Parathyroid adenoma (tissue), 2 donors: ENCODE results near the gene LITAFD.
A peak's percentile ranks its signal among the peaks of the same experiment; 100 is the strongest.

Source experiments
- H2AFZ ChIP-seq: fragments of 300-600 bp; sonication (generic); one replicate; pipeline ENCODE4 v1.7.0; 2017; ENCODE audit warnings: antibody characterized with exemption, mild to moderate bottlenecking
- H3K27ac ChIP-seq: fragments of 300-600 bp; sonication (generic); one replicate; pipeline ENCODE4 v1.7.0; 2017
- H3K27me3 ChIP-seq: fragments of 300-600 bp; sonication (generic); one replicate; pipeline ENCODE4 v1.7.0; 2017; ENCODE audit warnings: low read length; ENCODE audit not compliant: control insufficient read depth, insufficient read depth
- H3K36me3 ChIP-seq: fragments of 300-600 bp; sonication (generic); one replicate; pipeline ENCODE4 v1.7.0; 2017; ENCODE audit warnings: low read length; ENCODE audit not compliant: control insufficient read depth, insufficient read depth
- H3K4me1 ChIP-seq: fragments of 300-600 bp; sonication (generic); one replicate; pipeline ENCODE4 v1.7.0; 2017; ENCODE audit warnings: control low read depth
- H3K4me2 ChIP-seq: fragments of 300-600 bp; sonication (generic); one replicate; pipeline ENCODE4 v1.7.0; 2017; ENCODE audit warnings: low read length
- H3K4me3 ChIP-seq: fragments of 300-600 bp; sonication (generic); one replicate; pipeline ENCODE4 v1.7.0; 2017; ENCODE audit warnings: low read depth, low read length
- H3K79me2 ChIP-seq: fragments of 300-600 bp; sonication (generic); one replicate; pipeline ENCODE4 v1.7.0; 2017; ENCODE audit warnings: control low read depth
- H3K9ac ChIP-seq: fragments of 300-600 bp; sonication (generic); one replicate; pipeline ENCODE4 v1.7.0; 2017; ENCODE audit warnings: mild to moderate bottlenecking
- H3K9me3 ChIP-seq: fragments of 300-600 bp; sonication (generic); one replicate; pipeline ENCODE4 v1.7.0; 2017; ENCODE audit warnings: low read length; ENCODE audit not compliant: control insufficient read depth
- TF ChIP-seq, protein P1 (sequence below): fragments of 300-600 bp; sonication (generic); IDR thresholded peaks from one replicate; pipeline ENCODE4 v1.7.0; 2017; ENCODE audit warnings: antibody characterized with exemption, mild to moderate bottlenecking
- donor health status: primary hyperparathyroidism.

The LITAFD gene

DNA sequence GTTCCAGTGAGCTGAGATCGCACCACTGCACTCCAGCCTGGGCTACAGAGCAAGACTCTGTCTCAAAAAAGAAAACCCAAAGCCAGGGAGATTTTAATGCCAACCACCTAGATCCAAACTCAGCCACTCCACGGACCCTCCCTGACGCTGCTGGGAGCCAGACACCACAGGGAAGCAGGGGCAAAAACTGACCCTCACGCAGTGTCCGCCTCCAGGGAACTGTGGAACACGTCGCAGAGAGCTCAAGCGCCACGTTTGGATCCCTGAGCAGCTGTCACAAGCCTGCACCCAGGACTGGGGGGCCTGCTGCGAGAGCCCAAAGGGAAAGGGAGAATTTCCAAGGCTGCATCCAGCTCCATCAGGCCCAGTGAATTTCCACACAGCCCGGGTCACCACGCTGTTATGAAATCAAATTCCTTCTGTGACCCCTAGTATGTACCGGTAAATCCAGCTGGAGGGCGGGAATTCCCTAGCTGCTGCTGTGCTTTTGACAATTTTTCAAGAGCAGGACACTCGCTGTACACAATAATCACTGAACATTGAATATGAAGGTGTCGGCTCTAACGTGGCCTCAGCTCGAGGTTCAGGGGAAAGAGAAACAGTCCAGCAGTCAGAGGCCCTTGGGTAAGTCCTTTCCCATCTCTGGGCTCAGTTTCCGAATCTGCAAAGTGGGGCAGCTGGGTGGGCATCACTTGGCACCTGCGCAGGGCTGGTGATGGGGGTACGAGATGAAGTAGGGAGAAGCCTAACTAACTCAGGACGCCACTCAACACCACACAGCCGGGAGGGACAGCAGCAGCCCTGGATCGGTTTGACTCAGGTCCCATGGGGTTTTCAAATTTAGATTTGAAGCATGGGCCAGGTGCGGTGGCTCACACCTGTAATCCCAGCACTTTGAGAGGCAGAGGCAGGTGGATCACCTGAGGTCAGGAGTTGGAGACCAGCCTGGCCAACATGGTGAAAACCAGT is 22.0 kb upstream of the LITAFD start:
- no peaks in the 10 kb centered on the region for H3K27me3 ChIP-seq
- TF ChIP-seq, protein P1, sequence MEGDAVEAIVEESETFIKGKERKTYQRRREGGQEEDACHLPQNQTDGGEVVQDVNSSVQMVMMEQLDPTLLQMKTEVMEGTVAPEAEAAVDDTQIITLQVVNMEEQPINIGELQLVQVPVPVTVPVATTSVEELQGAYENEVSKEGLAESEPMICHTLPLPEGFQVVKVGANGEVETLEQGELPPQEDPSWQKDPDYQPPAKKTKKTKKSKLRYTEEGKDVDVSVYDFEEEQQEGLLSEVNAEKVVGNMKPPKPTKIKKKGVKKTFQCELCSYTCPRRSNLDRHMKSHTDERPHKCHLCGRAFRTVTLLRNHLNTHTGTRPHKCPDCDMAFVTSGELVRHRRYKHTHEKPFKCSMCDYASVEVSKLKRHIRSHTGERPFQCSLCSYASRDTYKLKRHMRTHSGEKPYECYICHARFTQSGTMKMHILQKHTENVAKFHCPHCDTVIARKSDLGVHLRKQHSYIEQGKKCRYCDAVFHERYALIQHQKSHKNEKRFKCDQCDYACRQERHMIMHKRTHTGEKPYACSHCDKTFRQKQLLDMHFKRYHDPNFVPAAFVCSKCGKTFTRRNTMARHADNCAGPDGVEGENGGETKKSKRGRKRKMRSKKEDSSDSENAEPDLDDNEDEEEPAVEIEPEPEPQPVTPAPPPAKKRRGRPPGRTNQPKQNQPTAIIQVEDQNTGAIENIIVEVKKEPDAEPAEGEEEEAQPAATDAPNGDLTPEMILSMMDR: no peak
- H3K4me3 ChIP-seq: no peak overlapping the region
- no peak overlapping the region for H2AFZ ChIP-seq
- H3K27ac ChIP-seq: no peak overlapping the region
- H3K9ac ChIP-seq: no peak overlapping the region
- H3K4me1 ChIP-seq: peaks cover 7% of the 10 kb centered on the region
- H3K79me2 ChIP-seq: peaks cover 4% of the 10 kb centered on the region
- H3K36me3 ChIP-seq: no peaks in the 10 kb centered on the region
- H3K9me3 ChIP-seq: no peaks in the 10 kb centered on the region
- no peak overlapping the region for H3K4me2 ChIP-seq

DNA sequence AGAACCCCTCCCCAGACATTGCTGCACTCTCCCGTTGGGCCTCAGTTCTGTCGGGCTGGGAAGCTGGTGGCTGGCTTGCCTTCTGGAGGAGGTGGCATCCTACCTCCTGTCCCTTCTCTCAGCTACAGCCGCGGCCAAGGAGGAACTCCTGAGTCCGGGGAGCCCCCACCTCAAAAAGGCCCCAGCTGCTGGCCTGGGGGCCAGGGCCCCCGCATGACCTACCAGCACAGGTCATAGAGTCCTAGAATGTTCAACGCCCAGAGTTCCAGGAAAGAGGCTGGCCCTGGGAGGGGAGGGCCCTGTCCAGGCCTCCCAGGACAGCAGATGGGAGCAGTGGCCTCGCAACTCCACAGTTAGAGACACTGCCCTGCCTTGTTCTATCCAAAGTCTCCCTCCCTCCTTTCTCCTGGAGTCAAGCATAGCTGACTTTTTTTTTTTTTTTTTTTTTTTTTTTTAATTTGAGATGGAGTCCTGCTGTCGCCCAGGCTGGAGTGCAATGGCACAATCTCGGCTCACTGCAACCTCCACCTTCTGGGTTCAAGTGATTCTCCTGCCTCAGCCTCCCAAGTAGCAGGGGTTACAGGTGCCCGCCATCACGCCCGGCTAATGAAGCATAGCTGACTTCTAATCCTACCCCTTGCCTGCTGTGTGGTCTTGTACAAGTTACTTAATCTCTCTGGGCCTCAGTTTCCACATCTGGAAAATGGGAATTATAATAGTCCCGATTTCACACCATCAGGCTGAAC is 20.4 kb upstream of the LITAFD start:
- no peaks in the 10 kb centered on the region for H3K9me3 ChIP-seq
- H3K27me3 ChIP-seq: no peaks in the 10 kb centered on the region
- peaks cover 7% of the 10 kb centered on the region for H3K4me1 ChIP-seq
- H3K27ac ChIP-seq: peak overlapping the region; percentile 50
- H3K4me3 ChIP-seq: no peak overlapping the region
- H3K9ac ChIP-seq: no peak overlapping the region
- H3K36me3 ChIP-seq: no peaks in the 10 kb centered on the region
- H3K4me2 ChIP-seq: no peak overlapping the region
- H3K79me2 ChIP-seq: peaks cover 4% of the 10 kb centered on the region
- no peak overlapping the region for H2AFZ ChIP-seq
- TF ChIP-seq, protein P1: no peak

DNA sequence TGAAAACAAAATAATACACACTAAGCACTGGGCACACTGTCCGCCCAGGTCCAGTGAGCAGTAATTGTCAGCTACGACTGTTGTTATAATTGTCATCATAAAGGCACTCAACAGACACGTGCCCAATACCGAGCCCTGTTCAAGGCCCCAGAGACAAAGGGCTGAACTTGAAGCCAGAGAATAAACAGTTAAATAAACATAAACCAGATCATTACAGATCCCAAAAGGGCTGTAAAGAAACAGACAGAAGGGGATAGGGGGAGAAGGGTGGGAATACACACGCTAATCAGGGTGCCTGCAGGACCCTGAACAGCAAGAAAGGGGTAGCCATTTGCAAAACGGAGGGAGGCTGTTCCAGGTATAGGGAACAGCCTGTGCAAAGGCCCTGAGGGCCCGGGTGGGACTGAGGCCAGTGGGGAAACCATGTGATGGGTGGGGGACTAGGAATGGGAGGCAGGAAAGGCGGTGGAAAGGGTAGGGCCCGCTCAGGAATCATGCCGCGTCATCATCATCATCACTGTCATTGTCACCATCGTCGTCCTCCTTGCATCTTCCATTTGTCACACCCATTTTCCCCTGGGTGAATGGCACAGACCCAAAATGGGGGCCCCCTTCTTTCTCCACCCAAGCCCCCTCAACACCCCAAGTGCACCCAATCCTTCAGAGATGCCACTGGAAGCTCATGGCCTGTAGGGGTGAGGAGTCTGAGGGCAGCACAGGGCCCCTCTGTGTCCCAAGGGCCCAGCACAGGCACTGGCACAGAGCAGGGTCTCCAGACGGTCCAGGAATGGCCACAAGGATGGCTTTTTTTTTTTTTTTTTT is 19.6 kb upstream of the LITAFD start:
- peak overlapping the region; percentile 50 for H3K27ac ChIP-seq
- H3K36me3 ChIP-seq: no peaks in the 10 kb centered on the region
- H3K4me1 ChIP-seq: peaks cover 7% of the 10 kb centered on the region
- no peak overlapping the region for H3K9ac ChIP-seq
- H3K4me3 ChIP-seq: no peak overlapping the region
- H3K9me3 ChIP-seq: no peaks in the 10 kb centered on the region
- no peak overlapping the region for H2AFZ ChIP-seq
- no peaks in the 10 kb centered on the region for H3K27me3 ChIP-seq
- no peak overlapping the region for H3K4me2 ChIP-seq
- TF ChIP-seq, protein P1: no peak
- peaks cover 4% of the 10 kb centered on the region for H3K79me2 ChIP-seq

DNA sequence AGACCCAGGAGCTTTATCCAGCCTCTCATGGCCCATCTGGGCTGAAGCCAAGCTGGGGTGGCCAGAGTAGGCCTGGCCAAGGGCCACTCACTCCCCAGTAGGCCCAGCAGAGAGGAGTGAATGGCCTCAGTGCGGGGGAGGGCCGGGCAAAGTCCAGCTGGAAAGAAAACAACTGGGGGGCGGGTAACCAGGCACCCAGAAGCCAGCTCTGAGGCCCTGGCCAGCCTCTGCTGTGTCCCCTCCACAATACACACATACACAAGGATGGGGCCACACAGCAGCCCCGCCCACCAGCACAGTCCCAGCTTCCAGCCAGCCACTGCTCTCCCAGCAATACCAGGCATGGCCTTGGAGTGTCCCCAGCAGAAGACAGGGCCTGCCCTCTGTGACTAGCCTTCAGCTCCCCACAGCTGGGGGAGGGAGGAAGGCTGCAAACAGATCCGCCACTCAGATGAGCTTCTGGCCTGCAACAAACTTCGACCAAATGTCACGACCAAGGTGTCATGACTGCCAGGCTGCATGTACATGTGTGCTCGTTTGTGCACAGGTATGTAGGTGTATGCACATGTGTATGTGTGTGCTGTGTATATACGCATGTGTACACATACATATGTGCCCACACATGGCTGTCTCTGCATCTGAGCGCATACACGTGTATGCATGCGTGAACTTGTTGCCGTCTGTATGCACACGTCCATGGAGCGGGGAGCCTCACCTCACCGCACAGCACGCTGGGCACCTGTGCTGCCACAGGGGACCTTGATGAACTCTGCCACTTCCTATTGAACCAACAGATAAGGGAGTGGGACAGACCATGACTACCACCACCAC is 18.3 kb upstream of the LITAFD start:
- no peak overlapping the region for H3K4me3 ChIP-seq

More for the DNA sequence above, 18.3 kb upstream of the LITAFD start:
- Histone ChIP-seq H3K4me2 (no peak overlapping the region), H3K79me2 (peaks cover 4% of the 10 kb centered on the region), H3K27ac (no peak overlapping the region), H2AFZ (no peak overlapping the region), H3K9me3 (no peaks in the 10 kb centered on the region), H3K36me3 (no peaks in the 10 kb centered on the region), H3K27me3 (no peaks in the 10 kb centered on the region), H3K4me1 (peaks cover 7% of the 10 kb centered on the region), H3K9ac (no peak overlapping the region)
- TF ChIP-seq, protein P1: no peak
